Caco-2 (cell line): ENCODE data around the gene SLC46A2. TPM values are rescaled to one million over a fixed set of nuclear protein-coding genes. Genes with fewer than 3 reads are reported as not detected.

Source experiments
- BruUV-seq: library from RNA; stranded (reverse); fragments of 400-500 nt; replicated peaks from 2 replicates; lab custom pipeline; 2021; lab: Mats Ljungman, UMichigan
- CTCF ChIA-PET: fragments of 300-600 bp; sonication (Branson Sonifier 250); formaldehyde crosslinking; loops from one replicate; lab custom pipeline; 2022; ENCODE audit warnings: antibody characterized with exemption; lab: Charles Lee
- POLR2A ChIA-PET: fragments of 300-600 bp; sonication (Branson Sonifier 250); formaldehyde crosslinking; loops from one replicate; lab custom pipeline; 2022; ENCODE audit warnings: antibody characterized with exemption; lab: Charles Lee
- DNase-seq, 2 experiments: peaks; one replicate each; pipeline versions ENCODE4 v3.0.0 to v3.0.0-alpha.2; 2020 to 2022
- H3K27me3 ChIP-seq: replicated peaks from 2 replicates; pipeline ENCODE4 v1.6.0; 2011; ENCODE audit warnings: low read length; ENCODE audit not compliant: control insufficient read depth, insufficient read depth
- H3K36me3 ChIP-seq: 2 replicates; pipeline ENCODE4 v1.5.1; 2011; ENCODE audit warnings: low read length; ENCODE audit not compliant: control insufficient read depth, insufficient read depth
- H3K4me1 ChIP-seq: fragments of 250-450 bp; sonication (Bioruptor Pico); 2 replicates; pipeline ENCODE4 v1.5.1; 2020; ENCODE audit warnings: mild to moderate bottlenecking
- H3K4me3 ChIP-seq: 2 replicates; pipeline ENCODE4 v1.5.1; 2011; ENCODE audit warnings: low read depth, mild to moderate bottlenecking, control low read depth, low read length
- H3K9me3 ChIP-seq: fragments of 250-450 bp; sonication (Bioruptor Pico); 2 replicates; pipeline ENCODE4 v1.5.1; 2020; ENCODE audit warnings: mild to moderate bottlenecking, moderate library complexity
- H3K27ac Mint-ChIP-seq: one replicate; pipeline ENCODE4 v1.8.0; 2022; ENCODE audit warnings: mixed read lengths; ENCODE audit not compliant: unreplicated experiment
- H3K27me3 Mint-ChIP-seq: one replicate; pipeline ENCODE4 v1.8.0; 2022; ENCODE audit warnings: mixed read lengths; ENCODE audit not compliant: insufficient read depth, unreplicated experiment
- H3K36me3 Mint-ChIP-seq: one replicate; pipeline ENCODE4 v1.8.0; 2022; ENCODE audit warnings: mild to moderate bottlenecking, mixed read lengths; ENCODE audit not compliant: insufficient read depth, unreplicated experiment
- H3K4me1 Mint-ChIP-seq: one replicate; pipeline ENCODE4 v1.8.0; 2022; ENCODE audit warnings: low read depth, mixed read lengths; ENCODE audit not compliant: unreplicated experiment
- H3K4me3 Mint-ChIP-seq: one replicate; pipeline ENCODE4 v1.8.0; 2022; ENCODE audit warnings: mild to moderate bottlenecking, moderate library complexity, mixed read lengths; ENCODE audit not compliant: unreplicated experiment
- H3K9me3 Mint-ChIP-seq: one replicate; pipeline ENCODE4 v1.8.0; 2022; ENCODE audit warnings: mixed read lengths; ENCODE audit not compliant: unreplicated experiment
- intact Hi-C: fragments of 100-400 bp; cut with micrococcal nuclease; formaldehyde crosslinking; loops from one replicate; pipeline ENCODE4 v1.10.0; 2022; ENCODE audit not compliant: unreplicated experiment
- total RNA-seq: library from RNA; stranded (reverse); gene quantifications from 2 replicates; pipeline ENCODE4 v1.2.3, GENCODE V29; 2022
- TF ChIP-seq, protein P1 (sequence below), 2 experiments: fragments of 200-600 bp in 1 of 2; IDR thresholded peaks; 1 replicate in 1 of 2; 2 replicates in 1 of 2; pipeline versions ENCODE4 v1.5.1 to v1.8.0; 2011 to 2022; ENCODE audit warnings: antibody characterized with exemption in 1 of 2, control low read depth in 1 of 2, inconsistent platforms in 1 of 2, low read depth in 1 of 2, low read length in 1 of 2, mild to moderate bottlenecking in 1 of 2, moderate library complexity in 1 of 2; ENCODE audit not compliant: insufficient read depth in 1 of 2, severe bottlenecking in 1 of 2, unreplicated experiment in 1 of 2

Gene SLC46A2
- total RNA-seq, 1 experiment from 2014 or later, result not detected

DNA sequence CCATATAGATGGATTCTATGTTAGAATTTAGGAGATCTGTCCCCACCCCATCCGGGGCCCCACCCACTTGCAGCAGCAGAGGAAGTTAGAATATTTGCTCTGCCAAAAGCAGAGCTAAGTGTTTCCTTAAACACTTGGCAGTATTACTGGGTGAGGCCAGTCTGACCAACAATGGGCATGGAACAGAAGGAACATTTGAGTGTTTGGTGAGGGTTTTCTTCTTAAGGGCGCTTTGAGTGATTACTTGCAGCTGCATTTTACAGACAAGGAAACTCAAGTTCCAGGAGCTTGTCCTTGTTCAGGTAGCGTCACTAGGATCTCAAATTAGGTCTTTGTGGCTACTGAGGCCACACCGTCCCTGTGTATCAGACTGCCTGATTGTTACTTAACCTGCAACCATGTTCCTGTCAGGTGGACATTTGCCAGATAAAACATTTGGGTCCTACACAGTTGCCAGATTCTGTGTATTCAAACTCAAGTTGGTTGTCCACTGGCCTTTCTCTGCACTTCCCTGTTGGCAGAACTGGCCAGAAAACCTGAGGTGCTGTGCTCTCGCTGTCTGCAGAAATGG lies 59.3 kb downstream of the SLC46A2 start:
- TF ChIP-seq, protein P1, sequence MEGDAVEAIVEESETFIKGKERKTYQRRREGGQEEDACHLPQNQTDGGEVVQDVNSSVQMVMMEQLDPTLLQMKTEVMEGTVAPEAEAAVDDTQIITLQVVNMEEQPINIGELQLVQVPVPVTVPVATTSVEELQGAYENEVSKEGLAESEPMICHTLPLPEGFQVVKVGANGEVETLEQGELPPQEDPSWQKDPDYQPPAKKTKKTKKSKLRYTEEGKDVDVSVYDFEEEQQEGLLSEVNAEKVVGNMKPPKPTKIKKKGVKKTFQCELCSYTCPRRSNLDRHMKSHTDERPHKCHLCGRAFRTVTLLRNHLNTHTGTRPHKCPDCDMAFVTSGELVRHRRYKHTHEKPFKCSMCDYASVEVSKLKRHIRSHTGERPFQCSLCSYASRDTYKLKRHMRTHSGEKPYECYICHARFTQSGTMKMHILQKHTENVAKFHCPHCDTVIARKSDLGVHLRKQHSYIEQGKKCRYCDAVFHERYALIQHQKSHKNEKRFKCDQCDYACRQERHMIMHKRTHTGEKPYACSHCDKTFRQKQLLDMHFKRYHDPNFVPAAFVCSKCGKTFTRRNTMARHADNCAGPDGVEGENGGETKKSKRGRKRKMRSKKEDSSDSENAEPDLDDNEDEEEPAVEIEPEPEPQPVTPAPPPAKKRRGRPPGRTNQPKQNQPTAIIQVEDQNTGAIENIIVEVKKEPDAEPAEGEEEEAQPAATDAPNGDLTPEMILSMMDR (IDR thresholded peaks at IDR 0.05; ENCODE audit: insufficient read depth in 1 of 2, low read depth in 1 of 2, low read length in 1 of 2, severe bottlenecking in 1 of 2, unreplicated experiment in 1 of 2), result no peak
- CTCF ChIA-PET, result no interaction called here
- Mint-ChIP-seq H3K27ac (no peak overlapping the region), H3K4me3 (no peak overlapping the region), H3K27me3 (no peaks in the 10 kb centered on the region), H3K36me3 (peaks cover 17% of the 10 kb centered on the region), H3K9me3 (no peaks in the 10 kb centered on the region), H3K4me1 (peaks cover 10% of the 10 kb centered on the region)
- Histone ChIP-seq H3K4me3 (no peak overlapping the region), H3K27me3 (no peaks in the 10 kb centered on the region), H3K36me3 (no peaks in the 10 kb centered on the region; the same call in 1 of the 2 replicates), H3K4me1 (peaks cover 18% of the 10 kb centered on the region), H3K9me3 (no peaks in the 10 kb centered on the region)
- intact Hi-C loops, result no loop called here
- BruUV-seq, result no TSS peak
- POLR2A ChIA-PET, result no interaction called here
- DNase-seq, result no peak

Other genes starting within 250 kb of the SLC46A2 start
- 30.2 and 31.9 TPM in 2 replicates for gene INIP, start 172.8 kb downstream of the SLC46A2 start, total RNA-seq
- gene SNX30, start 140.1 kb downstream of the SLC46A2 start, total RNA-seq, result 20.6 and 21.8 TPM in 2 replicates
- gene ZNF883, start 121.3 kb upstream of the SLC46A2 start, total RNA-seq, result not detected in 2 replicates
- not detected in 2 replicates for gene ZFP37, start 165.8 kb upstream of the SLC46A2 start, total RNA-seq